GM10847 (cell line): ENCODE results near the gene PATE1.

Experiments used
- POLR2A ChIP-seq: IDR thresholded peaks from 2 replicates; pipeline ENCODE4 v1.6.1; 2011; ENCODE audit not compliant: insufficient read length; ENCODE audit errors: extremely low read depth

The PATE1 gene

GRCh38 chr11:125745979-125746378 lies at the start of gene PATE1:
TSS of gene PATE1 (plus strand) at chr11:125746279. CDS start at chr11:125746305, 26 bp downstream.
- TF ChIP-seq POLR2A: no peak

GRCh38 chr11:125701018-125701610 lies 45.0 kb upstream of the PATE1 start:
- no peak for TF ChIP-seq POLR2A

DNA sequence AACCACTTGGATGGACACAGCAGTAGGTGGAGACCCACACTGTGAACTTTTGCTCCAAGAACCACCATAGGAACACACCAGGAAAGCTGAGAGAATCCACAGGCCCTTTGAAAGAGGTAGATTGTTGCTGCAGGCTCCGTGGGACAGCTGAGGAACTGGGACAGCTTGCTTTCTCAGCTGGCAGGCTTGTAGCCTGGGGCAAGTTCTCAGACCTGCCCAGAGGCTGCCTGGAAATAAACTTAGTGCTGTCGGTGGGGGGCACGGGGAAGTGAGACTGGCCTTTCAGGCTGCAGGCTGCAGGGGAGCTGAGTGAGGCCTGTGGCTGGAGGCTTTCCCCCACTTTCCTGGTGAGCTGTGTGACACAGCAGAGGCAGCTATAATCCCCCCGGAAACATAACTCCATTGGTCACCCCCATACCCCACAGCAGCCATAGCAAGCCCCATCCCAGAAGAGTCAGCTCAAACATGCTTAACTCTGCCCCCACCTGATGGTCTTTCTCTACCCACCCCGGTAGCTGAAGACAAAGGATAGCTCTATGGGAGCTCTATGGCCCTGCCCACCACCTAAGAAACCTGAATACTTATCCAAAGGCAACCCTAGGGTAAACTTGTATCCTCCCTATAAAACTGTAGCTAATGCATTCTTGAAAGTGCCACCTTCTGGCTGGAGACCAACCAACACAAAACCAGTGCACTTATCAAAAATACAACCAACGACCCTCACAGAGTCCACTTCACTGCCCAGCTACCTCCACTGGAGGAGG lies 44.0 kb upstream of the PATE1 start:
- TF ChIP-seq POLR2A: no peak

DNA sequence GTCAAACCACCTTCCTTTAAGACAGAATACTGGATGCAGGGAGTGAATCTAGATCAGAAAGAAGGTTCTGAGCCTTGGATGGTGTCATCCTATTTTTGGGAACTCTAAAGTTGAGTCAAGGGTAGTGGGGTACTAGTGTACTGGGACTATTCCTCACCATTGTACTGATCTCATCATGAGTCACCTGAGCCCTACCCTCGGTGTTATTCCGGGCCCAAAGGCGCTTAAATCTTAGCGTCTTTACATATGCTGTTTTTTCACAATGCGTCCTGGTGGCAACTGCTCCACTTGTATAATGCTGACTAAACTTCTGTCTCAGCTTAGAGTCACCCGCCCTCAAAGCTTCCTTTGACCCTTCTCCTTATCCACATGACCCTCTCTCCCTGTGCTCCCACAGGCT lies 25.3 kb upstream of the PATE1 start:
- TF ChIP-seq POLR2A: no peak

DNA sequence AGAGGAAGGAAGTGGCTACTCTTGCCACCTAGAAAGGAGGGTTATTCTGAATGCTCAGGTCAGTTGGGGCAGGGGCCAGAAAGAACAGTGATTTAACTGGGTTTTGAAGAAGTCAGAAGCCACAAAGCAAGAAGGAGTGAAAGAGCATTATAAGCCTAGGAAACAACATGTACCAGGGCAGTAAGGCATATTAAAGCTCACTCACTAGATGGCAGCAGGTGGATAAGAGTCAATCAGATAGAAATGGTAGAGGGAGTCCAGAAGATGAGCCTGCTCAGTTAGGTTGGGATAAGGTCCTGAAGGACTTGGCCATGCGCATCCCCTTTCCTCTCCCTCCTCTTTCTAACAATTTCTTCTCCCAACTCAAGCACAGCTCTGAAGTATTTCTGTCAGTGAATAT lies 22.0 kb upstream of the PATE1 start:
- no peak for TF ChIP-seq POLR2A

- TF ChIP-seq POLR2A: no peak
Observed at GRCh38 chr11:125728969-125729368, 17.1 kb upstream of the PATE1 start.

GRCh38 chr11:125740617-125741016 lies 5.5 kb upstream of the PATE1 start:
- no peak for TF ChIP-seq POLR2A

DNA sequence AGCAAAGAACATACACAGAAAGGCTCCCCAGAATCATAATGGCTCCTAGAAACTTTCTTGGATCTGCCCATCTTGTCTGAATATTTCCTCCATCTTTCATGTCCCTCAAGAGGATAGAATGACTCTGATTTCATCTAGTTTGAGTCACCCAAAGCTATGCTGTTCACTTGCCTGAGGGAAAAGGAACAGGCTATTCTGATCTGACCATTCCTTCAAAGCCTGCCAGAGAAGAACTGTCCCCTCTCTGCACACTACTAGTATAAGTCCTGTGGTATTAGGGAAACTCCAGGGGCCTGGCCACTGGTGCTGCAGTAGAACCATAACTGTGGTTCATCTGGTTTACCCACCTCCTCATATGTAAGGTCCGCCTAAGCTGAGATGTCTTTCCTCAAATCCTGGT lies 2.4 kb upstream of the PATE1 start:
- TF ChIP-seq POLR2A: no peak

DNA sequence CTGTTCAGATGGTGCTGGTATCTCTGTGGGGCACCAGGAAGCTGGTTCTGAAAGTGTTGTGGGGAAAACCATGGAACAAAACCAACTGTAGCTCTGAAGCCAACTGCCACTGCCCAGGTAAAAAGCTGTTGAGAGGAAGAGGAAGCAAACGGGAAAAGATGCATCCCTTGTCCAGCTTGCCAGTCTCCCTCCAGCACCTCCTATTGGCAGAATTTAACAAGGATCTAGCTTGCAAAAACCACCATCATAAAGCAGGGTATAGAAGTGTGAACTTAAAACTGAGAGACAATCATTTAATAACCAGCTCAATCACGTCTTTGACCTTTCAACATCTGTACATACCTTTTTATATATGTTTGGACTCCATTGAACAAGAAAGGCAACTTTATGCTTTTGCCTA lies 4.5 kb downstream of the PATE1 start:
- TF ChIP-seq POLR2A: no peak

DNA sequence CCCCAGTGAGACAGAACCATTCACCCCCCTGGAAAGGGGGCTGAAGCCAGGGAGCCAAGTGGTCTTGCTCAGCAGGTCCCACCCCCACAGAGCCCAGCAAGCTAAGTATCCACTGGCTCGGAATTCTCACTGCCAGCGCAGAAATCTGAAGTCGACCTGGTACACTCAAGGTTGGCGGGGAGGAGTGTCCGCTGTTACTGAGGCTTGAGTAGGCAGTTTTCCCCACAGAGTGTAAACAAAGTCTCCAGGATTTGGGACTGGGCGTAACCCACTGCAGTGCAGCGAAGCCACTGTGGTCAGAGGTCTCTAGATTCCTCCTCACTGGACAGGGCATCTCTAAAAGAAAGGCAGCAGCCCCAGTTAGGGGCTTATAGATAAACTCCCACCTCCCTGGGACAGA lies 10.0 kb downstream of the PATE1 start:
- TF ChIP-seq POLR2A: no peak

DNA sequence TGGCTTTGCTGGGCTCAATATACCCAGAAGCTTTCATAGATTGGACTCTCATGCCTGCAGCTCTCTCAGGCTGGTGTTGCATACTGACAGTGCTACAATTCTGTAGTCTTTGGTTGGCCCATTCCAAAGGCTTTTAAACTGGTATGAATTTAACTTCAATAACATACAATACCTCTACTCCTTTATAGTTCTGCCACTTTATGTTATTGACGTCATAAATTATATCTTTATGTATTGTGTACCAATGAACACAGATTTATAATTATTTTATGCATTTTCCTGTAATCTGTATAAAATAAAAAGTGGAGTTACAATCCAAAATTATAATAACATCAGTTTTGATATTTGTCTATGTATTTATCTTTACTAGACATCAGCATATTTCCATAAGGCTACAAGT lies 16.4 kb downstream of the PATE1 start:
- TF ChIP-seq POLR2A: no peak

DNA sequence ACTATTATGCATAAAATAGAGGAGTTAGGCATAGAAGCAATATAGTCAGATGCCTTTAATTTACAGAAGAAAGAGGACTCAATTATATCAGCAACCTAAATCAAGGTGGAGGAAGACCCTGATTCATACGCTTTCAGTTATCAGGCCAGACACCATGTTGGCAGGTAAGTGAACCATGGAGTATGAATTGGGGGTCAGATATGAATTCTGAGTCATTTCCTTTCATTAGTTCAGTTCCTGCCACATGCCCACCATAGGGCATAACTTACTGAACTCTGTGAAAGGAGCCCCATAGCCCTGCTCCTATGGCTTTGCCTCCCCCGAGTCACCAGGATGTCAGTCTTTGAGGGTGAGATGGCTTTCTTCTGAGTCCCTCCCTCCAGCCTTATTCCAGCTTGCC lies 17.4 kb downstream of the PATE1 start:
- TF ChIP-seq POLR2A: no peak

DNA sequence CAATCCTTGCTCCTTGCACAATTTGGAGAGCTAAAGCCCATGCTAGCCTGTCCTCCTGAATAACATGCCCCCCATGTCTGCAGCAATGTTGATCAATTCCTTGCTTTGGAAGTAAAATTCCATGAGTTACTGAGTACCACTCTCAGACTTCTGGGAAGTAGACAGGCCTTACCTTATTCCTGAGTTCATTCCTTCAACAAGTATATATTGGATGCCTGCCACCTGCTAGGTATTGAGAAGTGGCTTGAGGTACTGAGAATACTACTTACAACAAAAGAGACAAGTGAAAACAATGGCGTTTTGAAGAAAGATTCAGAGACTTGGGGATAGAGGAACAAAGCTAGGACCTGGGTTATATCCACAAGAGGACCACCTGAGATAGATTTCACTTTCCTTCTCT lies 20.2 kb downstream of the PATE1 start:
- no peak for TF ChIP-seq POLR2A

- no peak for TF ChIP-seq POLR2A
Observed at GRCh38 chr11:125768336-125769046, 22.4 kb downstream of the PATE1 start.

- TF ChIP-seq POLR2A: no peak
Observed at GRCh38 chr11:125770583-125770982, 24.5 kb downstream of the PATE1 start.

DNA sequence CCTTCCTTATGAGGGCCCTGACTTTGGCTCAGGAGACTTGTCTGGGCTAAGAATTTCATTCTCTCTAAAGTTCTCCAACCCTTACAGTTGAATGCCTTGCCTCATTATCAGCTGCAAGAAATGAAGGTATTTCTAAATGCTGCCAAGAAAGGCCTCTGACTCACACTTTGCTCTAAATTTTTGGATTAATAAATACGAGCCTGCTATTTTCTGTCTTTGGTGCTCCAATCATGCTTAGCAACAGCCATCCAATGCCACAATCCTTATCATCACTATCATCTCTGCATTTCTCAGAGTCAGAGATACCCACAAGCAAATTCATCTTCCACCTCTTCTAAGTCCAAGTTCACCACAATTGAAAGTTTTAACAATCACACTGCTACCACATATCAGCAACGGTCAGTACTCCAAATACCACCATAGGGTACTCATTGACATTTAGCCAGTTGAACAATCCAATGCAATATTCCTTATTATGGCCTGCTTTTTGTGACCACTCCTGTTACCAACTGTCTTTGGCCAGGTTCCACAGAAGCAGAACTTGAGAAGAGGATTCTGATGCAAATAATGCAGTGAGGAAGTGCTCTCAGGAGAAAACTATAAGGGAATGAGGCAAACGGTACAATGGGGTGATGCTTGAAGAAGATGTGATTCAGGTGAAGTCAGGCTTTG lies 26.9 kb downstream of the PATE1 start:
- no peak for TF ChIP-seq POLR2A
